Transverse colon (tissue), 4 donors: ENCODE data around the gene XRRA1.

ENCODE experiments used
- POLR2A ChIP-seq: fragments of 450-650 bp; IDR thresholded peaks from one replicate; pipeline ENCODE4 v1.6.1; 2016; ENCODE audit warnings: antibody characterized with exemption, mild to moderate bottlenecking, moderate library complexity
- POLR2AphosphoS5 ChIP-seq, 3 donors: sonication (generic); formaldehyde crosslinking; IDR thresholded peaks; one replicate each; pipeline ENCODE4 v1.6.1; 2016; ENCODE audit warnings: antibody characterized with exemption in 3 of 3
- TF ChIP-seq, protein P1 (sequence below), 5 experiments: fragments of 200-600 bp in 3 of 5; fragments of 450-650 bp in 2 of 5; sonication (generic) in 3 of 5; IDR thresholded peaks; 1 replicate in 2 of 5; 2 replicates in 3 of 5; pipeline ENCODE4 v1.5.1; 2016 to 2017; ENCODE audit warnings: antibody characterized with exemption in 5 of 5, inconsistent platforms in 3 of 5, mild to moderate bottlenecking in 2 of 5, moderate library complexity in 1 of 5

DNA sequence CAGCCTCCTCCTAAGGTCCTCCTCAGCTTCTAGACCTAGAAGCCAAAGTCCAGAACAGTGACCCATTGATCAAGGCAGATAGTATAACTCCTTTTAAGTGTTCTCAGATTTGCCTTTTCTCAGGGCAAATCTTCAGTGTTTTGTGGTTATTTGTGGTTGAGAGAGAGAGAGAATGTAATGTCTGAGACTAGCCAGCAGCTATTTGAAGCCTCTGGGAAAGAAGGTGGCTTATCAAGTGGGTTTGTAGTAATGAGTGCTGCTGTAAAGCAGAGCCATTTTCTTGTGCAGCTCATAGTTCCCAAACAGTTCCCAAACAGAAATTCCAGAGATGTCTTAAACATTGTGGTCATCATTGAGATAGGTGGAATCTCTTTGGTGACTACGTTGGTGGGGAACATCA is 110.7 kb downstream of the XRRA1 start:
- TF ChIP-seq, protein P1, sequence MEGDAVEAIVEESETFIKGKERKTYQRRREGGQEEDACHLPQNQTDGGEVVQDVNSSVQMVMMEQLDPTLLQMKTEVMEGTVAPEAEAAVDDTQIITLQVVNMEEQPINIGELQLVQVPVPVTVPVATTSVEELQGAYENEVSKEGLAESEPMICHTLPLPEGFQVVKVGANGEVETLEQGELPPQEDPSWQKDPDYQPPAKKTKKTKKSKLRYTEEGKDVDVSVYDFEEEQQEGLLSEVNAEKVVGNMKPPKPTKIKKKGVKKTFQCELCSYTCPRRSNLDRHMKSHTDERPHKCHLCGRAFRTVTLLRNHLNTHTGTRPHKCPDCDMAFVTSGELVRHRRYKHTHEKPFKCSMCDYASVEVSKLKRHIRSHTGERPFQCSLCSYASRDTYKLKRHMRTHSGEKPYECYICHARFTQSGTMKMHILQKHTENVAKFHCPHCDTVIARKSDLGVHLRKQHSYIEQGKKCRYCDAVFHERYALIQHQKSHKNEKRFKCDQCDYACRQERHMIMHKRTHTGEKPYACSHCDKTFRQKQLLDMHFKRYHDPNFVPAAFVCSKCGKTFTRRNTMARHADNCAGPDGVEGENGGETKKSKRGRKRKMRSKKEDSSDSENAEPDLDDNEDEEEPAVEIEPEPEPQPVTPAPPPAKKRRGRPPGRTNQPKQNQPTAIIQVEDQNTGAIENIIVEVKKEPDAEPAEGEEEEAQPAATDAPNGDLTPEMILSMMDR (IDR thresholded peaks at IDR 0.05) = no peak
- no peak for TF ChIP-seq POLR2AphosphoS5 (IDR thresholded peaks at IDR 0.05)
- no peak for TF ChIP-seq POLR2A
